Measurements from ENCODE around the gene IQCK.

DNA sequence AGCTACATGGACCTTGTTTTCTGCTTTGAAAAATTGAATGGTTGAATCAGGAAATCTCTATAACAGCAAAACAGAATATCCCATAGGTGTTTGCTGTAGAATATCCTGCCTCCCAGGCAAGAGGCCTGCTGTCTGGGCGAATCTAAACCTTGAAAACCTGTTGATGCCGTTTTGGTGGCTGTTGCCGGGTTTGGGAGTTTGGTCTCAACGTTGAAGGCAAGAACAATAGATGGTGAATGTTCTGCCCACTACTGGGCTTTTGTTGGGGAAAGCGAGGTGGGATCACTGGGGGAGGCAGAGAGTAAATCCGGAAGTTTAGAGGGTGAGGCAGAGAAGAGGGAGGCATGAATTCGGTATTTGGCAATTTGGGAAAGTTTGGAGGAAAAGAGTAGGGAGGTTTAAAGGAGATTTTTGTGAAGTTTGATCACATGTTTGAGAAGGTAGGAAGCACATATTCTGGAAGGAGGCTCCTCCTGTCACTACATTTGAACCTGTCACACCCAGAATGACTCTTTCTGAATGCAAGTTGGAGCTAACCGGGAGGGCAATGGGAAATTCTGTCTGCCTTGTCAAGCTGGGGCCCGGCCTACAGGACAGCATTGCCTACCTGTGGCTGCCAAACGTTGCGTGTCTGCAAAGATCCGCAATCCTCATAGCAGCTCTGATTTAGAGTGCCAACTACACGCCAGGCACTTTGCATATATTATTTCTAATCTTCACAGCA is 120.1 kb downstream of the IQCK start:
- TF ChIP-seq CTCF (IDR thresholded peaks at IDR 0.05) (no peak), POLR2A (IDR thresholded peaks at IDR 0.05) (no peak)

Data from thyroid gland (tissue), 4 donors.